Skin epidermis (tissue), 12 donors: ENCODE measurements around the gene GJA1.
"Not testable (repeated sequence)": the region's sequence is repeated elsewhere in the genome, so short reads cannot be mapped to it uniquely, and the experiment has no call there.

ENCODE experiments used
- H3K27ac ChIP-seq, 21 experiments: fragments of 200-600 bp; sonication (generic) in 11 of 21; one replicate each; pipeline ENCODE4 v1.5.0; 2020; ENCODE audit warnings: mild to moderate bottlenecking in 3 of 21, inconsistent platforms in 2 of 21, moderate library complexity in 2 of 21
- H3K4me3 ChIP-seq, 7 experiments: fragments of 200-600 bp; sonication (generic) in 2 of 7; one replicate each; pipeline ENCODE4 v1.5.0; 2020; ENCODE audit warnings: inconsistent platforms in 2 of 7, mild to moderate bottlenecking in 2 of 7, moderate library complexity in 1 of 7

GJA1 gene

DNA sequence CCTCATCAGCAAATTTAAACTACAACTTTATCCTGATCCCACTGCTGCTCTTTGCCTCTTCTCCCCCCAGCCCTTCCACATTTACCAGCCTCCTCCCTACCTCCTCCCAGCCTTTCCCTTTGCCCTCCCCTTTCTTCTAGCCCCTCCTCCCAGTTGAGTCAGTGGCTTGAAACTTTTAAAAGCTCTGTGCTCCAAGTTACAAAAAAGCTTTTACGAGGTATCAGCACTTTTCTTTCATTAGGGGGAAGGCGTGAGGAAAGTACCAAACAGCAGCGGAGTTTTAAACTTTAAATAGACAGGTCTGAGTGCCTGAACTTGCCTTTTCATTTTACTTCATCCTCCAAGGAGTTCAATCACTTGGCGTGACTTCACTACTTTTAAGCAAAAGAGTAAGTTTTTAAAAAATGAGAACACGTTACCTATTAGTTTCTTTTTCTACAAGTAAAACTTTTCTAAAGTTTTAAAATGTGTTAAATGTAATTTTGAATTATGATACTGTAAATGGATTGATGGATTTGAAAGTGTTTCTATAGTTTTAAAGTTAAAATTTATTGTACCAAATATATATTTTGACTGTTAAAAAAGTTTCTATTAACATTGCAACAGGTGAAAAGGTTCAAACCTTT is at the start of gene GJA1:
Gene GJA1, plus strand, starts transcription at position 203 of the 626 bp plus-strand sequence. CDS start 11,202 bp downstream, outside the sequence.
- Histone ChIP-seq H3K27ac (peak within 1 kb of the TSS; percentile 17 to 95 (median 88)), H3K4me3 (peak within 1 kb of the TSS; percentile 19 to 57 (median 47))

DNA sequence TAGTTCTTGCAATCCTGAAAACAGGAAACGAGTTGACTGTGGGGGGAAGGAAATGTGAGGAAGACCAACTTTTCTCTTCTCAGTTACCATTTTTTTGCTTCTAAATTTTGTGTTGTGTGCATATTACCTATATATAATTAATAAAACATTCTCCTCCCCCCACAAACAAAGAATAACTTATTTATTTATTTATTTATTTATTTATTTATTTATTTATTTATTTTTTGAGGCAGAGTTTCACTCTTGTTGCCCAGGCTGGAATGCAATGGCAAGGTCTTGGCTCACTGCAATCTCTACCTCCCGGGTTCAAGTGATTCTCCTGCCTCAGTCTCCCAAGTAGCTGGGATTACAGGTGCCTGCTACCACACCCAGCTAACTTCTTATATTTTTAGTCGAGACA is 48.9 kb upstream of the GJA1 start:
- H3K4me3 ChIP-seq, H3K27ac ChIP-seq: not testable (repeated sequence)

DNA sequence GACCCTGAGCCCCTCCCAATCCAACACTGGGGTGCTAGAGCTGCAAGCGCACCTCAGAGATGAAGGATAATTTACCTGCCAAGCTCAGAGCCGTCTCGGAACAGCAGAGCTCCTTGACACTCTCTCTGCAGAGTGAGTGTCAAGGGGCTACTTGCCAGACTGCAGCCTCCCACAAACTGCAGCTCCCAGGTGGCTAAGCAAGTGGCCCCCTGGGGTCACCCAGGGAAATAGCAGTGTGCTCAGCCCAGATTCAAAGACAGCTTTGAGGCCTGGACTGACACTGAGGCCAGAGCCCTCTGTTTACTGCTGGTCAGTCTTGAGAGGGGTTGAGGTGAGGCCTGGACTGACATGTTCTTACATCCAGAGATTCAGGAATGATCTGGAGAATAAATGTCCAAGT is 46.0 kb upstream of the GJA1 start:
- Histone ChIP-seq H3K27ac (no peak overlapping the region), H3K4me3 (no peak overlapping the region)

DNA sequence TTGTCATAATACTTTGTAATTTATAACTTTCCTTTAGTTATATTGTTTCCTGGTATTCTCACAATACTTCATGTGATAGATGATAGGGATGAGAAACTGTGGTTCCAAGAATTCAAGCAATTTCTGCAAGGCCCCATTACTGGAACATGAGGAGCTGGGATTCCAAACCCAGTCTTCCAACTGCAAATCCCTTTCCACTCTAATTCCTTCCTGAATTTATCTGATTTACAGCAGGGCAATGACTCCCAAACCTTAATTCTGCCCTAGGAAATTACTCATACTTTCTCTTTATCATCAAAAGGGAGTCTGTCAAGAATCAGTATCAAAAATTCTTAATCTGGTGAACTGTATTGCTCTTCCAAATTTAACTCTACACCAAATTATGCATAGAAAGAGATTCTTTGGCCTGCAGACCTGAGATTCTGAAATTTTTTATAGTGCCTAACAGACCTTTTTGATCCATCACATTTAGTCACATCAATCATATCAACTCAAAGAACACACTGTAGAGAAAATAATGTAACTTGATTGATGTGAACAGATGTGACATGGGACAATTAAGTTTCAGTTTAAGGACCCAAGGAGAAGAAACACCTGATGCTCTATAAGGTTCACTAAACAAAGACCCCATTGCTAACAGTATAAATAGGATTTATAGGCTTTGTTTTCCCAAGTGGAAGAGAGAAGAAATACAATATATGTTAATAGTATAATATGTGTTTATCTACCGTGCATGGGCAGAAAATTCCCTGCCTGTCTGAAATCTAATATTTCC is 41.5 kb upstream of the GJA1 start:
- no peak overlapping the region for H3K27ac ChIP-seq

DNA sequence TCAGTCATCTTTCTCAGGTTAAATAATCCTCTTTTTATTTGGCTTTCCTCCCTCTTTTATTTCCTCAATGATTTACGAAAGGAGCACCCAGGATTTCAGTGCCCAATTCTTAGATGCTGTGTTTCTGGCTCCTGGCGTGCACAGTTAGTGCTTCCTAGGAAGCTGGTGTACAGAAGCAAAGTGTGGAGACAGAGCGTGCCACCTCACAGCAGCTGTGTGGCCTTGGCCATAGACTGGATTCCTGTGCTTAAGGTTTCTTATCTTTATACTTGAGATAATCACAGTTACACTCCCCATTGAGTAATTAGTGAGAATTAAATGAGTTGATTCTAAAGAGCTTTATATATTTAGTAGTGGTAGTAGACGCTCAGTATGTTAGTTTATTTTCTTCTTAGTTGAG is 39.7 kb upstream of the GJA1 start:
- Histone ChIP-seq H3K4me3 (no peak overlapping the region), H3K27ac (no peak overlapping the region)

More for the DNA sequence above, 41.5 kb upstream of the GJA1 start:
- H3K4me3 ChIP-seq = no peak overlapping the region

DNA sequence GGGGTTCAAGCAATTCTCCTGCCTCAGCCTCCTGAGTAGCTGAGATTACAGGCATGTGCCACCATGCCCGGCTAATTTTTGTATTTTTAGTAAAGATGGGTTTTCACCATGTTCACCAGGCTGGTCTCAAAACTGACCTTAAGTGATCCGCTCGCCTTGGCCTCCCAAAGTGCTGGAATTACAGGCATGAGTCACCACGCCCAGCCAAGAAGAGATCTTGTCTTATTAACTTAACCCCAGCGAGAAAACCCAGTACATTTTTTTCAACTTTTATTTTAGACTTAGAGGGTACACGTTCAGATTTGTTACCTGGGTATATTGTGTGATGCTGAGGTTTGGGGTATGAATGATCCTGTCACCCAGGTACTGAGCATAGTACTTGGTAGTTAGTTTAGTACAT is 38.3 kb upstream of the GJA1 start:
- not testable (repeated sequence) for H3K4me3 ChIP-seq

DNA sequence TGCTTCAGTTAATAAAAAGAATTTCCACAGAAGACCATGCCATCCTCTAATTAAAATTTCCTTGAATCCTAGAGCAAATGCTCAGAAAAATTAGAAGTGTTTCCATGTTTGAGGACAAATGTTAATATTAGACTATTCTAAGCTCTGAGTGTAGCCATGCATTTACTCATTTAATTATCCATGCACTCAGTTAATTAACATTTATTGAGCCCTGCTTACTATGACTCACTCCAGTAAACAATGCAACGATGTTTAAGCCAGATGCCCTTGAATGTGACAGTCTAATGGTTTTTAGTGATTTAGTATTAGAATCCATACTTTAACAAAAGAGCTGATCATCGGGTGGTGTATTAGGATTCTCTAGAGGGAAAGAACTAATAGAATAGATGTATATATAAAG is 37.3 kb upstream of the GJA1 start:
- Histone ChIP-seq H3K4me3 (no peak overlapping the region), H3K27ac (no peak overlapping the region)

More for the DNA sequence above, 38.3 kb upstream of the GJA1 start:
- H3K27ac ChIP-seq = not testable (repeated sequence)

DNA sequence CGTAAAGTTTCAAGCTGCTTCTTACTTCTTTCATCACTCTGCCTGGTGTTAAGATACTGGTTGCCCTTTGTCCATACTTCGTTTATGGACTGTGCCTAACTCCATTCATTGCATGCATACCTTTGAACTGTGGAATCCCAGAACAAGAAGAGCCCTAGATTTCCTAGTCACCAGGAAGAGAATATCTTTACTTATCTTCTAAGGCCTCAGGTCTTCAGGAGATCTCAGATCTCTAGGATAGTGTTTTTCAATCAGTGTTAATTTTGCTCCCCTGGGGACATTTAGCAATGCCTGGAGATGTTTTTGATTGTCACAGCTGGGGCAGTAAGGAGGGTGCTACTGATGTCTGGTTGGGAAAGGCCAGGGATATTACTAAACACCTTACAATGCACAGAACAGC is 35.5 kb upstream of the GJA1 start:
- Histone ChIP-seq H3K27ac (no peak overlapping the region), H3K4me3 (no peak overlapping the region)

DNA sequence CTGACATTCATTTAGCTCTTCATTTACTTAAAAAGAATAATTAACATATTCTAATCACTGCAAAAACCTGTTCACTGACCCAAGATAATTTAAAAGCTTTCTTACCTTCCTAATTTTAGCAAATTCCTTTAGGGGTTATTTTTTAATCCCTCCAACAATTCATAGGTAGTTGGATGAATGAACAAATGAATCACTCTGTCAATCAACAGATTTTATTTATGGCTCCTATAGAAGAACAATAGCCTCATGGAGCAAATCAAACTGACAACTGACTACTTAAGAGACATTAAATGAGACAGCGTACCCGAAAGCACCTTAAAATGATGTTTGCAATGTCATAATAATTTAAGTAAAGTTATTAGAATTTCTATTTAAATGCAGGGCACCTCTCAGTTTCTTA is 31.5 kb upstream of the GJA1 start:
- no peak overlapping the region for H3K27ac ChIP-seq
- no peak overlapping the region for H3K4me3 ChIP-seq

DNA sequence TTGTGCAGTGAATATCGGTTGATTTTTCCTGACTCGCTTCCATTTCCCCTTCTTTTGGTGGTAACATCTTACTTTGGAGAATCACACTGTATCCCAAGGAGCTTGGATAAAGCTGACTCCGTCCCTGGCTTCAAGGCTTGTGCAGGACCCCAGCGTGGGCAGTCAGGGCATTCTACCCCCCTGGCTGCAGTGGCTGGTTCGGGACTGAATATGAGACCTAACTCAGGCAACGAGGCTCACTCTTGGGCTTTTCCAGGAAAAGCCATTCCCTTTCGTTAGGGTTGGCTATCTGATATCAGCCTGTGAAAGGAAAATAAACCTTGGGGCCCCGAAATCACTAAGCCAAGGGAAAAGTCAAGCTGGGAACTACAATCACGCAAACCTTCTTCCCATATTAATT is 30.1 kb upstream of the GJA1 start:
- Histone ChIP-seq H3K27ac (no peak overlapping the region), H3K4me3 (no peak overlapping the region)

DNA sequence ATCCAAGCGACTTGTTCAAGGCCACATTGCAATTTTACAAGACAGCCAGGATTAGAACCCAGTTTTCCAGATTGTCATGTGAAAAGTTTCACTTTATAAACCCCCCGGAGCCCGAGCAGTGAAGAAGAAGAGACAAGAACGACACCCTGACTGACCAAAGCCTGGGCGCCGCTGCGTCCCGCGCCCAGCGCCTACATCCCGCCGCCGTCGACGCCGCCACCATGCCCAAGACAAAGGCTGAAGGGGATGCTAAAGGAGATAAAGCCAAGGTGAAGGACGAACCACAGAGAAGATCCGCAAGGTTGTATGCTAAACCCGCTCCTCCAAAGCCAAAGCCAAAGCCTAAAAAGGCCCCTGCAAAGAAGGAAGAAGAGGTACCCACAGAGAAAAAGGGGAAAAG is 27.1 kb upstream of the GJA1 start:
- H3K4me3 ChIP-seq = no peak overlapping the region
- no peak overlapping the region for H3K27ac ChIP-seq

DNA sequence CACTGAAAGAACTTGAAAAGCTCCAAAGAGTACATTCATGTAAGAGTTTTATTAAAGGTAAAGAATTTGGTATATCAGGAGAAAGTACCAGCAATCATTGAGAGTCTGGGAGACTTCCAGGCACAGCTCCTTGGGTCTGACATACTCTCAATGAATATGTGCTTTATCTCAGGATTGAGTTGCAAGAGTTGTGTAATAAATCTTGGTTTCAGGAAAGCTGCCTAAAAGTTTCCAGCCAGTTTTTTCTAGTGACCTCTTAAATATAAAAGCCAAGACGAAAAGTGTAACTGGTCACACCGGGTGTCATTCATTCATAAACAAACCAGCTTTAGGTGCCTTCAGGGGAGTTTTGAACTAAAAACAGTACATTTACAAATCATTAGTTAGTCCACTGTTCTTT is 21.6 kb upstream of the GJA1 start:
- Histone ChIP-seq H3K27ac (no peak overlapping the region), H3K4me3 (no peak overlapping the region)

DNA sequence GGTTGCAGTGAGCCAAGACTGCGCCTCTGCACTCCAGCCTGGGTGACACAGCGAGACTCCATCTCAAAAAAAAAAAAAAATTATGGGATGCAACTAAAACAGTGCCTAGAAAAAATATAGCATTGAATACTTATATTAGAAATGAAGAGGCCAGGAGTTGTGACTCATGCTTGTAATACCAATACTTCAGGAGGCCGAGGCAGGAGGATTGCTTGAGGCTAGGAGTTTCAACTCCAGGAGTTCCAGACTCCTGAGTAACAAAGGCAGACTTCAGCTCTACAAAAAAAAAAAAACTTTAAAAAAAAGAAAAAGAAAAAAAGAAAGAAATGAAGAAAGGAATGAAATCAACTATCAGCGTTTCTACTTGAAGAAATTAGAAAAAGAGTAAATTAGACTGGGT is 17.1 kb upstream of the GJA1 start:
- no peak overlapping the region for H3K4me3 ChIP-seq
- no peak overlapping the region for H3K27ac ChIP-seq

DNA sequence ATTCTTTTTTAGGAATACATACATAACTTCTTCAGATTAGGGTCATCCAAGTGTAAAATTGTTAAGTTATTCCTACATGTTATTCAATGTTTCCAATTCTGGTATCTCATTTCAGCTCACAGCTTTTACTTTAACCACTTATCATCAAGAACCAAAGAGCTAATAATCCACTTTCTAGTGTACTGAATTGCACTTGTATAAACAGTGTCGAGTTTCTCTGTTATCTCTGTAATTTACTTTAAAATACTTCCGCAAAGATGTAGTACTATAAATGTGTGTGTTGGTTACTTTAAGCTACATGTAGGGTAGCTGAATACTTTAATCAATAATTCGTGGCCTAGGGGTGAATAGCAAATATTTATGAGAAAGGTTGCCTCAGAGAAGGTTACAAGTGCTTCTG is 8.8 kb upstream of the GJA1 start:
- Histone ChIP-seq H3K4me3 (no peak overlapping the region), H3K27ac (no peak overlapping the region)

DNA sequence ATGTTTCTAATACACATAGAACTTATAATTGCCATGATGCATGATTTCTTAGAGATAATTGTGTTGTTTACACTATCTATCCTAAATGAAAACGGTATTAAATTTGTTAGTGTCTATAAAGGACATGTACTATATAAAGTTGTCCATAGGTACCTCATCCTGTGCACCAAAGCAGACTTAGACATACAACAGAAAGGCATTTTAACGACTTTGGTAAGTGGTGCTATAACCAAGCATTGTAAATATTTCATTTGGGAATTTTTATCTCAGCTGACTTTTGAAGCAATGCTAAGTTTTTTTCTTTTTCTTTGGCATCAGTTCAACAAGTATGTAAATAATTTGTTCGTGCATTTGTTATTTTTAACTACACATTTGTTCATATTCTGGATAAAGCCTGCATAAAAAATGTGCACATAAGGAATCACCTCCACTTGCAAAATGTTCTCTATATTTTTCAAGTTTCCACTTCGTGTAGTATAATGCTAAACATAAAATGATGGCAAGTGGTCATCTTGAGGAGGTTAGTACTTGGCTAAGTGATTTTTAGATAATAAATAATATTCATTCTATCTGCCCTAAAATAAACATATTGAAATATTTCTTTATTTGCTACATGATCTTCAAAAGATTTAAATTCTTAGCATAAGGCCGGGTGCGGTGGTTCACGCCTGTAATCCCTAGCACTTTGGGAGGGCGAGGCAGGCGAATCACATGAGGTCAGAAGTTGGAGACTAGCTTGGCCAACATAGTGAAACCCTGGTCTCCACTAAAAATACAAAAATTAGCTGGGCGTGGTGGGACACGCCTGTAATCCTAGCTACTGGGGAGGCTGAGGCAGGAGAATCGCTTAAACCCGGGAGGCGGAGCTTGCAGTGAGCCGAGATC is 6.3 kb upstream of the GJA1 start:
- Histone ChIP-seq H3K27ac (no peak overlapping the region), H3K4me3 (no peak overlapping the region)

DNA sequence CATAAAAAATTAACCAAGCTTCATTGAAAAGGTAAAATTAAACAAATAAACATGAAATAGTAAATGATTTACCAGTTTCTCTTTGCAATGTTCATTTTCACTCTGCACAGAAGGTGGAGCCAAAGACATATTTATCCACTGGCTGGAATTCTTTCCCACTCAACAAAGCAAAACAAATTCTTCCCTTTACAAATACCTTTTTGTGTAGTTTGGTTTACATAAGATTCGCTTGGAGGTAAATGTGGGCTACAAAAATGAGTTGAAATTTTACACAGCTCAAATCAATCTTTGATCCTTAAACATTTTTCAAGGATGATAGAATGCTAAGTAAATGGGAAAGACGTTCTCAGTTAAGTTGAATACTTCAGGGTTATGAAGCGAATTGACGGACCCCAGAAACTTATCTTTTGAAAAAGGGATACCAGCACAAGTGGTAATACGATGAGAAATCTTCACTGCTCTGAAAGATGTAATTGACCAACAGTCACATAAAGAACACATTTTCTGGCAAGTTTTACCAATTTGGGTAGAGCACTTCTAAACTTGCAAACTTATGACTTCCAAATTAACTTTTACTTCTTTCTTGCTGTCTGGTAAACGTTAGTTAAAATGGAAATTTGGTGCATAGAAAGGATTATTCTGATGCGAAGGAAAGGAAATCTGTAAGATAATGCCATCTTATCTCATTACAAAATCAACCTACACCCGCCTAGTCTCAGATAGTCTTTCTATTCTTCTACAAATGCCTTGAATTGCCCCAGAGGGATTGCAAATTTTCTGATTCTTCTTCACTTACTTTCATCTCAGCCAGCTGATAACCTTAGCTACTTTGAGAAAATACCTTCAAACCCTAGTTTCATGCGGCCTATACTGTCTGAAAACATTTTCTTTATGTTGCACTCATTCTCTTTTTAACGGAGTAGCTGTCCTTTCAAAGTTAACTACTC is 4.7 kb upstream of the GJA1 start:
- peak overlapping the region in 3 of 21 experiments; percentile 15 to 71 (median 28) for H3K27ac ChIP-seq
- no peak overlapping the region for H3K4me3 ChIP-seq

DNA sequence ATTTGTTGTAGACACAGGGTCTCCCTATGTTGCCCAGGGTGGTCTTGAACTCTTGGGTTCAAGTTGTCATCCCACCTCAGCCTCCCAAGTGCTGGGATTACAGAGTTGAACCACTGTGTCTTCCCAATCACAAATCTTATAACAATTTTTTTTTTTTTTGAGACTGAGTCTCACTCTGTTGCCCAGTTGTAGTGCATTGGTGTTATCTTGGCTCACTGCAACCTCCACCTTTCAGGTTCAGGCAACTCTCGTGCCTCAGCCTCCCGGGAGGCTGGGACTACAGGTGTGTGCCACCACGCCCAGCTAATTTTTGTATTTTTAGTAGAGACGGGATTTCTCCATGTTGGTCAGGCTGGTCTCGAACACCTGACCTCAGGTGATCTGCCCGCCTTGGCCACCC is 3.7 kb upstream of the GJA1 start:
- H3K27ac ChIP-seq, H3K4me3 ChIP-seq: not testable (repeated sequence)

DNA sequence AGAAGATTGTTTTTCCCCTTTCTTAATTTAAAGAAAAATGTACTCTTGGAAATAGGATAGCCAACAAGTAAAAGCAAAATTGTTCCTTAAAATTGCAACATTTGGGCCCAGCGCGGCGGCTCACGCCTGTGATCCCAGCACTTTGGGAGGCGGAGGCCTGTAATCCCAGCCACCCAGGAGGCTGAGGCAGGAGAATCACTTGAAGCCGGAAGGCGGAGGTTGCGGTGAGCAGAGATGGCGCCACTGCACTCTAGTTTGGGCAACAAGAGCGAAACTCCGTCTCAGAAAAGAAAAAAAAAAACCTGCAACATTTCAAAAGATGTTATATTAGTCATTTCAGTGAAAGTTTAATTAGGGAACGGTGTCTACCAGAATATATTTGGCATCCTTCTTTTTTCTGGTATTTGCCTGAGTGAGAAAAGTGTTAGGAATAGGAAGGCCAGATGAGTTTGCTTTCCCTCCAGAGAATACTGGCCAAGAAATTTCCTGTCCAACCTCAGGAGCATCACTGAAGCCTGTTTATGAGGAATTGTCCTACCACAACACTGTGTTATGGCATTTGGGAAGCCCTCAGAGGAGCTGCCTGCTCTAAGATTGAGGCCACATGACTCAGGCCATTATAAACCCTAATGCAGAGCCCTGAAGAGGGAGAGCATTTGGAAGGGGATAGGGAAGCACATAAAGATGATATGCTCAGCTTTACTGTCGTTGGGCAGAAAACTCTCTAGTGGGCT is 1.2 kb upstream of the GJA1 start:
- Histone ChIP-seq H3K4me3 (no peak overlapping the region), H3K27ac (peak overlapping the region in 10 of 21 experiments; percentile 1 to 95 (median 46))
